NCI-H2107 treated with DMSO at 0.1 percent for 48 hours (cell line): ENCODE results near the gene PPRC1.

Source experiments
- DNase-seq: peaks from one replicate; lab custom pipeline; 2025; ENCODE audit not compliant: unreplicated experiment; lab: John Stamatoyannopoulos, UW

Gene PPRC1

DNA sequence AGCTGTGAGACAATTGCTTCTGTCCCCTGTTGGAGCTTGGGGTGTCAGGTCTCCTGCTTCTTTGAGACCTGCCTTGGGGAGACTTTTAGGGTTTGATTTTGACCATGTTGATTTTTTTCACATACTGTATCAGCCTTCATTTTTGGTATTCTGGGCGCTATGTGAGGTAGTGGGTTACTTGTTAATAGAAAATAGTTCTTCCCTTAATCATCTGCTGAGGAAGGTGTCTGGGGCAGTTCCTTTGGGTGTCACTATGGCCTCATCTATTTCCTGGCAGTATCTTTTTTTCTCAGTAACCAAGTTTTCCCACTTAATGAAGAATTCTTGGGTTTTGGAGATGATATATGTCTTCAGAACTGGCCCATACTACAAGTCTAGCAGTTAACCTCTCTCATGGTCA lies 14.7 kb downstream of the PPRC1 start:
- no peak for DNase-seq

DNA sequence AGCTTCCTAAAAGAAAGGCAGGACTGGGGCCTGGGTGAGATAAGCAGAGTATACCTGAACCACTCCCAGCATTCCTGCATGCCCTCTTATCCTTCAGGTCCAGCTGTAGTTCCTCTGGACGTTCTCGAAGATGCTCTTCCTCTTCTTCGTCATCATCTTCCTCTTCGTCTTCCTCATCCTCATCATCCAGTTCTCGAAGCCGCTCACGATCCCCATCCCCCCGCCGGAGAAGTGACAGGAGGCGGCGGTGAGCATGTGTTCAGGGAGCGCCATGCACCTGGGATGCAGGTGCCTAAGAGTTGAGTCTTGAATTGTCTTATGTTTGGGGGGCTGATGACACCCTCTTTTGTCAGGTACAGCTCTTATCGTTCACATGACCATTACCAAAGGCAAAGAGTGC lies 15.4 kb downstream of the PPRC1 start:
- no peak for DNase-seq

GRCh38 chr10:102150970-102151773 lies 18.3 kb downstream of the PPRC1 start:
- no peak for DNase-seq

GRCh38 chr10:102151774-102152544 lies 19.1 kb downstream of the PPRC1 start, which contains the start of gene NOLC1:
Gene NOLC1, plus strand, starts transcription at chr10:102152389. Its CDS starts 22 bp downstream, at chr10:102152411.
- peak; percentile 85 for DNase-seq

- DNase-seq: no peak
These were observed 19.7 kb downstream of the PPRC1 start for GRCh38 chr10:102152545-102152890.

- DNase-seq: no peak
These were observed 20.3 kb downstream of the PPRC1 start for GRCh38 chr10:102153093-102153620.

- no peak for DNase-seq
These were observed 21.8 kb downstream of the PPRC1 start for GRCh38 chr10:102154466-102155116.

GRCh38 chr10:102157224-102157623 lies 24.4 kb downstream of the PPRC1 start:
- no peak for DNase-seq

DNA sequence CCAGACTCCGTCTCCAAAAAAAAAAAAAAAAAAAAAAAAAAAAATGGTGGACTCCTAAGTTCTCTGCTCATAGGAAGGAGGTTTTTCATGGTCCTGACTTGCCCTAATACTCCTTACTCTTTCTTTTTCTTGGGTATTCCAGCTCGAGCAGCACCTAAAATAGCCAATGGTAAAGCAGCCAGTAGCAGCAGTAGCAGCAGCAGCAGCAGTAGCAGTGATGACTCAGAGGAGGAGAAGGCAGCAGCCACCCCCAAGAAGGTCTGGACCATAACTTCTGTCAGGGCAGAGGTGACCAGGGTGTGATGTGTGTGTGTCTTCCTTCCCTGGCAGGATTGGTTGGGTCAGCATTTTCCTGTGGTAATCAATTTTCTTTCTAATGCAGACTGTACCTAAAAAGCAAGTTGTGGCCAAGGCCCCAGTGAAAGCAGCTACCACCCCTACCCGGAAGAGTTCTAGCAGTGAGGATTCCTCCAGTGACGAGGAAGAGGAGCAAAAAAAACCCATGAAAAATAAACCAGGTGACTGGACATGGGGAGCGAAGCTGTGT lies 26.3 kb downstream of the PPRC1 start:
- no peak for DNase-seq

DNA sequence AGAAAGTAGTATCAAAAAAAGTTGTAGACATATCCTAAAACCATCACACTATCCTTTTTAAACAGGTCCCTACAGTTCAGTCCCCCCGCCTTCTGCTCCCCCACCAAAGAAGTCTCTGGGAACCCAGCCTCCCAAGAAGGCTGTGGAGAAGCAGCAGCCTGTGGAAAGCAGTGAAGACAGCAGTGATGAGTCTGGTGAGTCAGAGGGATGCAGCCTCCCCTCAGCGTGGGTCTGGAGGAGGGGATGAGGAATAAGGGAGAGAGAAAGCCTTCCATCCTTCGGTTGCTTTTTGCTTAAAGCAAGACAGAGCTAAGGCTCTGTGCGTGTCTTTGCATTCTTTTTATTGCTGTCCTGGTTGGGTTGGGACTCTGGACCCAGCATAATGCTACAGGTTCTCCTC lies 27.0 kb downstream of the PPRC1 start:
- no peak for DNase-seq

DNA sequence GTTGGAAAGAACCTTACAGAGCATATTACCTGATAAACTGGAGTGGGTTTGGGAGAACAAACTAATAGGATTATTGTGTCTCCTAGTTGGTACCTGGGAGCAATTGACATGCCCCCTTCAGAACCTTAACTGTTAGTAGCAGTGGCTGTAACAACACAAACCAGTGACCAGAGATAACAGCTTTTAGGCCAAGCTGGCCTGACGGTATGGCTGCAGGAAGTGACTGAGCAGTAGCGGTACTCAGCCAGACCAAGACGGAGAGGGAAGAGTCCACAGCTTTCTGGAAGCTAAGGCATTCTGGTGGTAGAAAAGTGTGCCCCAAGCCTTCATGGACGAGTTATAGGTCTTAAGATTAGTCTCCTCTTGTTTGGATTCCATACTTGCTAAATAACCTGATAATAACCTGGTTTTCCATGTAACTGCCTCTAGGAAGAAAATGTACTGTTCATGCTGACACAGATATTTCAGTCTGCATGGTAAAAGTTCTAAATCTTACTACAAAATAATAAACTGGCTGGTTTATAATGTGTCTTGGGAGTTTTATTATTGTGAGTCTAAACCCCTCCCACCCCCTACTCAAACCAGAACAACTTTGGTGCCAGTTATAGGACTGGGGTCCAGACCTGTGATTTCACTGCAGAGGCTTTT lies 30.6 kb downstream of the PPRC1 start:
- DNase-seq: no peak

GRCh38 chr10:102167861-102168260 lies 35.0 kb downstream of the PPRC1 start:
- no peak for DNase-seq

DNA sequence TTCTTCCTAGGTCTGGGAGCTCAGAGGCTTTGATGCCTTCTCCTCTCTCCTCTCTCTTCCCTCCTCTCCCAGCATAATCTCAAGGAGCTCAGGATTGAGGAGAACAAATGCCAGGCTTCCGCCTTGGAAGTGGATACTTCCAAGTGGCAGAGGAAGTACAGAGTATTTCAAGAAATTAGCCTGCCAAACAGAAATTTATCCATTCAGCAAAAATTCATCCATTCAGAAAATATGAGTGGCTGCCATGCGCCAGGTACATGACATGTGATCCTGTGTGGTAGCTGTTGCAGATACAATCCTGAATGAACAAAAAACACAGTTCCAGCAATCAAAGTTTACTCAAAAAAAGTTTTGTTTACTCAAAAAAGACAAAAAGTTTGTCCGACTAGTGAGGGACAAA lies 37.8 kb downstream of the PPRC1 start:
- DNase-seq: no peak

- no peak for DNase-seq
These were observed 39.4 kb downstream of the PPRC1 start for GRCh38 chr10:102172288-102172687.

GRCh38 chr10:102175415-102175814 lies 42.6 kb downstream of the PPRC1 start:
- no peak for DNase-seq

DNA sequence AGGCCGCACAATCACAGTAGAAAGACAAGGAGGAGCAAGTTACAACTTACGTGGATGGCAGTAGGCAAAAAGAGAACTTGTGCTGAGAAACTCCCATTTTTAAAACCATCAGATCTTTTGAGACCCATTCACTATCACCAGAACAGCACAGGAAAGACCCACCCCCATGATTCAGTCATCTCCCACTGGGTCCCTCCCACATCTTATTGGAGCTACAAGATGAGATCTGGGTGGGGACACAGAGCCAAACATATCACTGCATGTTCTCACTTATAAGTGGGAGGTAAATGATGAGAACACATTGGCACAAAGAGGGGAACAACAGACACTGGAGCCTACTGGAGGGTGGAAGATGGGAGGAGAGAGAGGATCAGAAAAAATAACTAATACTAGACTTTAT lies 51.8 kb downstream of the PPRC1 start:
- DNase-seq: no peak

GRCh38 chr10:102185272-102185671 lies 52.4 kb downstream of the PPRC1 start:
- DNase-seq: no peak

GRCh38 chr10:102185811-102186527 lies 53.1 kb downstream of the PPRC1 start:
- no peak for DNase-seq

DNA sequence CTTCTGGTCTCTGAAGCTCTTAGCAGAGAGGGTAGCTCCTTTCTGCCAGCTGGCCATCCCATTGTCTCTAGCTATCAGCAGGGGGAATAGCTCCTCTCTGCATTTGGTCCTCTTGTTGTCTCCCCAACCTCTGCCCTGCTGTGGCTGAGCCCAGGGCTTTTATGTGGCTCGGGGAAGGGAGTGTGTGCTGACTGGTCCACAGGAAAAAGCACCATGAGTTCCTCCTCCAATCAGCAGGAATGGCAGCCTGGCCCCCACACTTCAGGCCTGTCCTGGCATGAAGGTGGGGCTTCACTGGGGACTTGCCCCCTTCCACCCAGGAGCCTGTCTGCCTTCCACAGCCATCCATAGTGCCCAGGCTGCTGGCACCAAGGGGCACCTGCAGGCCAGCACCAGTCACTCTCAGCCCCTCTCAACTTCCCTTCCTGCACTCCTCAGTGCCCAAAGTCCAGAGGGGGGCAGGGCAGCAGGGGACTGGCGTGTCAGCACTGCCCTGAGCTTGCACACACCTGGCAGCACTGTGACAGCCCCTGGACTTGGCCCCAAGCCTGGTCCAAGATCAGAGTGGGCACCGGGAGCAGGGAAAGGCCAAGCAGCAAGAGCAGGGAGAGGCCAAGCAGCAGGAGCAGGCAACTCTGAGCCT lies 55.6 kb downstream of the PPRC1 start:
- DNase-seq: no peak
